Activated gamma-delta T cell treated with anti-CD3 and anti-CD28 coated beads, Interleukin-2, amount 50 U/mL, for 16 hours (primary cell): ENCODE measurements around the gene GAS2L2.

Source experiments
- DNase-seq: peaks from one replicate; pipeline ENCODE4 v3.0.0-alpha.2; 2020; ENCODE audit warnings: low read depth

The GAS2L2 gene

GRCh38 chr17:35694906-35695305 lies 58.1 kb downstream of the GAS2L2 start:
- DNase-seq: no peak
